Upper lobe of left lung (tissue), 6 donors: Measurements from ENCODE around the gene TSPAN11. TPM values are rescaled to one million over a fixed set of nuclear protein-coding genes. Genes with fewer than 3 reads are reported as not detected.

Source experiments
- ATAC-seq, 2 donors: fragments of 200-7000 bp; cut with Tn5 transposase; one replicate each; pipeline ENCODE4 v1.9.1; 2022; ENCODE audit warnings: mild to moderate bottlenecking in 2 of 2, moderate library complexity in 2 of 2; ENCODE audit not compliant: low FRiP score in 2 of 2
- DNase-seq, 2 donors: peaks; one replicate each; pipeline ENCODE4 v3.0.0-alpha.2; 2019 to 2020
- H3K27ac ChIP-seq, 4 donors: fragments of 200-600 bp; sonication (generic); one replicate each; pipeline ENCODE4 v1.5.1; 2016 to 2019
- H3K27me3 ChIP-seq, 4 donors: fragments of 200-600 bp; sonication (generic); one replicate each; pipeline ENCODE4 v1.5.1; 2017 to 2019
- H3K36me3 ChIP-seq, 4 donors: fragments of 200-600 bp; sonication (generic); one replicate each; pipeline ENCODE4 v1.5.1; 2016 to 2019
- H3K4me1 ChIP-seq, 4 donors: fragments of 200-600 bp; sonication (generic); one replicate each; pipeline ENCODE4 v1.5.1; 2018 to 2019
- H3K4me3 ChIP-seq, 4 donors: fragments of 200-600 bp; sonication (generic); one replicate each; pipeline ENCODE4 v1.5.1; 2017 to 2019; ENCODE audit warnings: mild to moderate bottlenecking in 2 of 4, moderate library complexity in 1 of 4
- H3K9me3 ChIP-seq, 4 donors: fragments of 200-600 bp; sonication (generic); one replicate each; pipeline ENCODE4 v1.5.1; 2018 to 2019
- CTCF ChIP-seq, 6 experiments: fragments of 450-650 bp in 4 of 6; fragments of 200-600 bp in 2 of 6; sonication (generic) in 2 of 6; IDR thresholded peaks; one replicate each; pipeline ENCODE4 v1.5.1; 2016 to 2019; ENCODE audit warnings: antibody characterized with exemption in 6 of 6
- EP300 ChIP-seq, 4 donors: sonication (generic); formaldehyde crosslinking; IDR thresholded peaks; one replicate each; pipeline ENCODE4 v1.5.1; 2017; ENCODE audit warnings: antibody characterized with exemption in 4 of 4, control low read depth in 2 of 4
- POLR2A ChIP-seq, 4 donors: fragments of 450-650 bp; IDR thresholded peaks; one replicate each; pipeline ENCODE4 v1.5.1; 2016 to 2017; ENCODE audit warnings: antibody characterized with exemption in 4 of 4, mild to moderate bottlenecking in 2 of 4
- POLR2AphosphoS5 ChIP-seq, 2 donors: sonication (generic); formaldehyde crosslinking; IDR thresholded peaks; one replicate each; pipeline ENCODE4 v1.5.1; 2017; ENCODE audit warnings: antibody characterized with exemption in 2 of 2
- WGBS, 2 donors: methylation state at CpG; one replicate each; pipeline ENCODE4 v1.1.5; 2017 to 2018; 5-methylcytosine and 5-hydroxymethylcytosine counted together
- total RNA-seq, 6 donors: library from RNA; depleted of rRNA in 4 of 6; stranded (reverse); fragments of >200 nt in 4 of 6; gene quantifications; one replicate each; pipeline versions ENCODE4 v1.1.0 to v1.2.1, GENCODE V29; 2016 to 2021
- donor health status: DM: no; HTN: no; CAD: no; lungs with moderate emphysema.
- donor health status: DM: no; HTN: yes; CAD: no; lungs with severe emphysema.

Gene TSPAN11
- total RNA-seq, 6 donors from 2014 or later: 1.0 to 9.7 (median 3.5) TPM

GRCh38 chr12:31037028-31037427 lies 110.5 kb downstream of the TSPAN11 start:
- WGBS, 2 donors: 100% methylated on average over 1 of the region's 1 CpG; no CpG with 5 or more reads in 1 of the 2 donors
- TF ChIP-seq EP300 (IDR thresholded peaks at IDR 0.05) (no peak), POLR2AphosphoS5 (IDR thresholded peaks at IDR 0.05) (no peak), CTCF (IDR thresholded peaks at IDR 0.05) (no peak), POLR2A (IDR thresholded peaks at IDR 0.05) (no peak)

GRCh38 chr12:31037931-31038330 lies 111.4 kb downstream of the TSPAN11 start:
- Histone ChIP-seq H3K4me3 (no peak overlapping the region), H3K9me3 (no peaks in the 10 kb centered on the region), H3K27me3 (no peaks in the 10 kb centered on the region), H3K36me3 (no peaks in the 10 kb centered on the region), H3K4me1 (no peaks in the 10 kb centered on the region), H3K27ac (no peak overlapping the region)
- TF ChIP-seq EP300 (IDR thresholded peaks at IDR 0.05) (no peak), POLR2AphosphoS5 (IDR thresholded peaks at IDR 0.05) (no peak), POLR2A (IDR thresholded peaks at IDR 0.05) (no peak), CTCF (IDR thresholded peaks at IDR 0.05) (no peak)
- DNase-seq (no peak), ATAC-seq (no peak)
- WGBS, 2 donors: 80 to 95% methylated on average over 2 of the region's 2 CpGs

More at GRCh38 chr12:31037028-31037427, 110.5 kb downstream of the TSPAN11 start:
- no peaks in the 10 kb centered on the region for H3K9me3 ChIP-seq
- no peak overlapping the region for H3K27ac ChIP-seq
- DNase-seq: no peak
- H3K4me3 ChIP-seq: no peak overlapping the region
- no peaks in the 10 kb centered on the region for H3K4me1 ChIP-seq
- no peaks in the 10 kb centered on the region for H3K27me3 ChIP-seq
- H3K36me3 ChIP-seq: no peaks in the 10 kb centered on the region
- no peak for ATAC-seq

GRCh38 chr12:31041033-31041564 lies 114.6 kb downstream of the TSPAN11 start:
- 94% methylated on average over 8 of the region's 8 CpGs for WGBS, 2 donors
- TF ChIP-seq POLR2A (IDR thresholded peaks at IDR 0.05) (no peak), EP300 (IDR thresholded peaks at IDR 0.05) (no peak), CTCF (IDR thresholded peaks at IDR 0.05) (no peak), POLR2AphosphoS5 (IDR thresholded peaks at IDR 0.05) (no peak)
- ATAC-seq (no peak), DNase-seq (no peak)
- no peaks in the 10 kb centered on the region for H3K36me3 ChIP-seq
- H3K4me3 ChIP-seq: no peak overlapping the region
- H3K9me3 ChIP-seq: no peaks in the 10 kb centered on the region
- no peak overlapping the region for H3K27ac ChIP-seq
- no peaks in the 10 kb centered on the region for H3K27me3 ChIP-seq
- no peaks in the 10 kb centered on the region for H3K4me1 ChIP-seq

Other genes starting within 250 kb of the TSPAN11 start
- 10 to 100 TPM; 20.4 to 68.1 (median 48.0) TPM for gene IPO8, start 230.9 kb upstream of the TSPAN11 start, total RNA-seq
- 100 to 1,000 TPM in 1 of 6 donors, 10 to 100 TPM in 5; 14.3 to 116 (median 31.1) TPM for gene CAPRIN2, start 171.8 kb upstream of the TSPAN11 start, total RNA-seq
- 100 to 1,000 TPM in 1 of 6 donors, 10 to 100 TPM in 5; 13.9 to 117 (median 23.0) TPM for gene DDX11, start 147.1 kb downstream of the TSPAN11 start, total RNA-seq